Esophagus muscularis mucosa (tissue), 4 donors: ENCODE results near the gene CLCA2. TPM values are rescaled to one million over a fixed set of nuclear protein-coding genes. Genes with fewer than 3 reads are reported as not detected.

Source experiments
- DNase-seq: peaks from one replicate; pipeline ENCODE4 v3.0.0-alpha.2; 2017; ENCODE audit errors: extremely low spot score
- H3K27ac ChIP-seq, 4 donors: fragments of 200-600 bp; sonication (generic); replicated peaks in 1 of 4; 1 replicate in 3 of 4; 2 replicates in 1 of 4; pipeline ENCODE4 v1.5.1; 2016 to 2019; ENCODE audit warnings: mild to moderate bottlenecking in 1 of 4
- H3K27me3 ChIP-seq, 4 donors: fragments of 200-600 bp; sonication (generic); one replicate each; pipeline versions ENCODE4 v1.5.1 to v1.6.0; 2016 to 2019
- H3K36me3 ChIP-seq, 4 donors: fragments of 200-600 bp; sonication (generic); one replicate each; pipeline ENCODE4 v1.5.1; 2016 to 2019
- H3K4me1 ChIP-seq, 4 donors: fragments of 200-600 bp; sonication (generic); one replicate each; pipeline ENCODE4 v1.5.1; 2016 to 2019
- H3K4me3 ChIP-seq, 4 donors: fragments of 200-600 bp; sonication (generic); 1 replicate in 2 of 4; 2 replicates in 2 of 4; pipeline ENCODE4 v1.5.1; 2016 to 2019; ENCODE audit warnings: mild to moderate bottlenecking in 4 of 4, moderate library complexity in 1 of 4
- H3K9me3 ChIP-seq, 4 donors: fragments of 200-600 bp; sonication (generic); 1 replicate in 3 of 4; 2 replicates in 1 of 4; pipeline ENCODE4 v1.5.1; 2016 to 2019
- CTCF ChIP-seq, 3 experiments: fragments of 200-600 bp in 2 of 3; fragments of 450-650 bp in 1 of 3; sonication (generic) in 2 of 3; IDR thresholded peaks; one replicate each; pipeline ENCODE4 v1.5.1; 2017 to 2019; ENCODE audit warnings: antibody characterized with exemption in 3 of 3, mild to moderate bottlenecking in 2 of 3, moderate library complexity in 1 of 3
- EP300 ChIP-seq: sonication (generic); formaldehyde crosslinking; IDR thresholded peaks from one replicate; pipeline ENCODE4 v1.6.1; 2017; ENCODE audit warnings: antibody characterized with exemption
- POLR2A ChIP-seq: fragments of 450-650 bp; IDR thresholded peaks from one replicate; pipeline ENCODE4 v1.6.1; 2017; ENCODE audit warnings: antibody characterized with exemption, moderate library complexity, mild to moderate bottlenecking, low read depth
- POLR2AphosphoS5 ChIP-seq, 2 donors: sonication (generic); formaldehyde crosslinking; IDR thresholded peaks; one replicate each; pipeline ENCODE4 v1.6.1; 2017; ENCODE audit warnings: antibody characterized with exemption in 2 of 2
- WGBS: methylation state at CpG from one replicate; pipeline ENCODE4 v1.1.5; 2018; 5-methylcytosine and 5-hydroxymethylcytosine counted together
- intact Hi-C: fragments of 100-400 bp; cut with DNase I; formaldehyde crosslinking; loops from one replicate; pipeline ENCODE4 v1.15.1; 2023
- total RNA-seq, 4 donors: library from RNA; depleted of rRNA; stranded (reverse); fragments of >200 nt; gene quantifications; one replicate each; pipeline versions ENCODE4 v1.1.0 to v1.2.1, GENCODE V29; 2016

CLCA2 gene
- total RNA-seq, 4 donors from 2014 or later: not detected

GRCh38 chr1:86461482-86461881, 37.5 kb downstream of the CLCA2 start:
- TF ChIP-seq POLR2A (no peak), POLR2AphosphoS5 (IDR thresholded peaks at IDR 0.05) (no peak), CTCF (IDR thresholded peaks at IDR 0.05) (no peak), EP300 (no peak)
- intact Hi-C loops: no loop called here
- H3K9me3 ChIP-seq: no peaks in the 10 kb centered on the region

GRCh38 chr1:86464819-86465218, 40.8 kb downstream of the CLCA2 start:
- Histone ChIP-seq H3K9me3 (no peaks in the 10 kb centered on the region), H3K4me3 (no peak overlapping the region), H3K36me3 (no peaks in the 10 kb centered on the region), H3K27ac (no peak overlapping the region), H3K27me3 (no peaks in the 10 kb centered on the region), H3K4me1 (no peaks in the 10 kb centered on the region)
- TF ChIP-seq CTCF (IDR thresholded peaks at IDR 0.05): no peak
- no peak for TF ChIP-seq POLR2A
- TF ChIP-seq POLR2AphosphoS5 (IDR thresholded peaks at IDR 0.05): no peak
- TF ChIP-seq EP300: no peak
- 95% methylated on average over 1 of the region's 1 CpG for WGBS
- intact Hi-C loops: no loop called here
- no peak for DNase-seq

More at GRCh38 chr1:86461482-86461881, 37.5 kb downstream of the CLCA2 start:
- 90% methylated on average over 3 of the region's 3 CpGs for WGBS
- no peaks in the 10 kb centered on the region for H3K27me3 ChIP-seq
- no peak overlapping the region for H3K27ac ChIP-seq
- no peaks in the 10 kb centered on the region for H3K4me1 ChIP-seq
- no peak overlapping the region for H3K4me3 ChIP-seq
- H3K36me3 ChIP-seq: no peaks in the 10 kb centered on the region
- DNase-seq: no peak

- no peaks in the 10 kb centered on the region for H3K9me3 ChIP-seq
- no peaks in the 10 kb centered on the region for H3K4me1 ChIP-seq
- intact Hi-C loops: no loop called here
- DNase-seq: no peak
- no peaks in the 10 kb centered on the region for H3K27me3 ChIP-seq
- H3K4me3 ChIP-seq: no peak overlapping the region
- 56% methylated on average over 2 of the region's 2 CpGs for WGBS
- H3K36me3 ChIP-seq: no peaks in the 10 kb centered on the region
- no peak for TF ChIP-seq POLR2AphosphoS5 (IDR thresholded peaks at IDR 0.05)
- no peak for TF ChIP-seq CTCF (IDR thresholded peaks at IDR 0.05)
- TF ChIP-seq EP300: no peak
- TF ChIP-seq POLR2A: no peak
- no peak overlapping the region for H3K27ac ChIP-seq
Observed at GRCh38 chr1:86466109-86466844, 42.3 kb downstream of the CLCA2 start.

GRCh38 chr1:86466986-86467385, 43.0 kb downstream of the CLCA2 start:
- no peak for DNase-seq
- Histone ChIP-seq H3K9me3 (no peaks in the 10 kb centered on the region), H3K4me3 (no peak overlapping the region), H3K36me3 (no peaks in the 10 kb centered on the region), H3K4me1 (no peaks in the 10 kb centered on the region), H3K27me3 (no peaks in the 10 kb centered on the region), H3K27ac (no peak overlapping the region)
- WGBS: 74% methylated on average over 4 of the region's 4 CpGs
- no peak for TF ChIP-seq POLR2A
- TF ChIP-seq EP300: no peak
- no peak for TF ChIP-seq CTCF (IDR thresholded peaks at IDR 0.05)
- TF ChIP-seq POLR2AphosphoS5 (IDR thresholded peaks at IDR 0.05): no peak
- intact Hi-C loops: no loop called here
